Midbrain (tissue), 1 donor: ENCODE data around the gene L3MBTL3.

Experiments
- DNase-seq: peaks from one replicate; lab custom pipeline; 2025; lab: John Stamatoyannopoulos, UW

L3MBTL3 gene

DNA sequence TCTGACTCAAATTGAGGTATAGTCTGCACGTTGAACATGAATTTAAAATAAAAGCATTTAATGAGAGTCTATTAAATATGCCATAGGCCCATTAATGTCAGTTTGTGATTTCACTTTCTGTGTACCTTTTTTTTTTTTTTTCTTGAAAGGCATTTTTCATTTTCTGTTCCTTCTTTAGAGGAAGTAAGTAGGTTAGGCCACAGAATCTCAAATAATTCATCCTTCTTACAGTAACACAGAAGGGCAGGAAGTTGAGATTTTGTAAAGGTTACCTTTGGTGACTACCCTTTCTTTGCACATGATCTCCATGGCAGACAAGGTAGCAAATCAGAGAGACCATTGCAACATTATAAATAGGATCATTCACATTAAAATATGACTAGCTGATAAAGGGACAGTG lies 9.6 kb downstream of the L3MBTL3 start:
- DNase-seq, result no peak

DNA sequence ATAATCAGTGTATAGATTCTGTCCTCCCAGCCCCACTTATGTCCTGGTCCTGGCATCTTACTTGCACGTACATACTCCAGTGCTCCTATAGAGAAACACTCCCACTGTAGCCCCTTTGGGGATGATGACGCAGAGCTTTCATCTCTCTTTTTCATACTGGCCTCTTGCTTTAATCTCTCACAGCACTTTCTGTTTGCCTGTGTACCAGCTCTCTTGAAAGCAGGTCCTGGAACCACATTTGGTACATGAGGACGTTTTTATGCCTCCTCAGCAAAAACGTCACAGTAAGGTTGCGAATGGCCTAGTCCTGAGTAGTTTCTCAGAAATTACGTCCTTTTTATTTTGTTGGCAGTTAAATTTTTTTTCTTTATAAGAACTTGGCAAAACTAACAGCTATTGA lies 10.8 kb downstream of the L3MBTL3 start:
- DNase-seq, result no peak

DNA sequence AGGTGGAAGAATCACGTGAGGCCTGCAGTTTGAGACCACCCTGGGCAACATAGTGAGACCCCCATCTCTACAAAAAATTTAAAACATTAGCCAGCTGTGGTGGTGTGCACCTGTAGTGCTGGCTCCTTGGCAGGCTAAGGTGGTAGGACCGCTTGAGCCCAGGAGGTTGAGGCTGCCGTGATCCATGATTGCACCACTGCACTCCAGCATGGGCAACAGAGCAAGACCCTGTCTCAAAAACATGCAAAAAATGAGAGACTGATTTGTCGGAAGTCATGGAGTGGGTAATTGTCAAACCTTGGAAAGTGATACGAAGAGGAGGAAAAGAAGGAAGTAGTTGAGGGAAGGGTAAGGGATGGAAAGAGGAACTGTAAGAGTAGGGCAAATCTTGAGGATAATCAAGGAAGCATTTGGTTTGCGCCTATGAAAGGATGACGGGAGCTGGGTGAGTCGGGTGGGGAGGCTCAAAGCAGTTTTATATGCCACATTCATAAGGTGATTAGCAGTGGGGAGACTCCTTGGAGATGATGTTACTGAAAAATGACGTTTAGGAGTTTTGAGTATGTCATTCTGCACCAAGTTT lies 14.5 kb downstream of the L3MBTL3 start:
- no peak for DNase-seq

DNA sequence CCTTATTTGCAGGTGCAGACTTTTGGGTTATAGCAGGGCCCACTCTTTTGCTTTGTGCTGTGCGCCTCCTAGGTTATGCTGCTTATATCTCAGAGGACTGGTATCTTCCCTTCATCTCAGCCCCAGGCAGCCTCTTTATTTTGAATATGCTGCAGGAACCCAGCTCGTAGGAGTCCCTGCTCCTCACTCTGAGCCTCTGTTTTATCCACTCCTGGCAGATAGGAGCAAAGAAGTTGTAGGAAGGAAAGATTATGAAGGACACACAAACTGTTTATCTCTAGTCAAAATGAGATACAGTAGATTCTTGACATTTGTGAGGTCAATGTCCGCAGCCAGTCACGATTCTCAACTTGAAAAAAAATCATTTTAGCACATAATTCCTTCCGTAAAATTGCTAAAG lies 15.6 kb downstream of the L3MBTL3 start:
- no peak for DNase-seq

DNA sequence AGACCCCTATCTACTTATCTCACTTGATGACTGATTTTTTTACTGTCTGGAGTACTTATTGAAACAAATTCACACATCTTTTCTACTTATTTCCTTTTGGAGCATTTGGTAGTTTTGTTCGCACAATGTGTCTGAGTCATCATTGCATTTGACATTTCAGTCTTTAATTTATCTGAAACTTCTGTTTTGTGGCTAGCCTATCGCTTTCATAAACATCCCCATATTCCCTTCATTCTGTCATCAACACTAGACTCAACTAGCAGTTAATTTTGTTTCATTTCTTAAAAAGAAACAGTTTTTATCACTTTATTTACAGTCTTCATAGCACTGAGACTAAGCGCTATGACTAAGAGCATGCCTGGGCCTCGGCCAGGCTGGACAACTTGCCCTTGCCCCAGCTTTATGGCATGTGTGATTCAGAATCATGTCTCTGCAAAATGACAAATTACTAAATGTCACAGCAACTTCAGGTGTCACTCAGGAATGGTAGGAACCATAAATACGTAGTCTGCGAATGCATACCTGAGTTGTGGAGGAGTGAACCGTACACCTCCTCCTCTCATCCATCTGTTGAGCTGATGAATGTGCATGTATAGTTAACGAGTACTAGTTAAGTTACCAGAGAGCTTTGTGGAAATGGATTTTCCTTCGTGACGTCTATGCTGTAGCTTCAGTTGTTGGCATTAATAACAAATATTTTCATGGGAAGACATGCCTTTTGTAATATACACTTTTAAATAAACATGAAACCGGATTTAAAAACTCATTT lies 16.2 kb downstream of the L3MBTL3 start:
- DNase-seq, result no peak

DNA sequence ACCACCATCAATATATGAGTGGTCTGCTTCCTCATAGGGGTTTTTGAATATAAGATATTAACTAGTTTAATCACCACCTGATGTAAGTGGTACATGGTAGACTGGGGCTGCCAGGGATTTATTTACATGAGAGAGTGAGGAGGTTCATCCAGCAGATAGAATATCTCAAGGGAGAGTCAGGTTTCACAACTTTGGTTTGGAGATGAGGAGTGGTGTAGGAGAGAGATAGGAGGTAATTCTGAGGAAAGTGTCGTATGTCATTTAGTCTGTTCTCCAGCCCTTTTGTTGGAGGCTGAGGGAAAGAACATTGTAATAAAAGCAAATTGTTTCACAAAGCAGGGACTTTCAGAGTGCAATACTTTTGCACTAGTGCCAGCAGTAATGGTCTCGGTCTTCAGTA lies 16.8 kb downstream of the L3MBTL3 start:
- DNase-seq, result no peak

DNA sequence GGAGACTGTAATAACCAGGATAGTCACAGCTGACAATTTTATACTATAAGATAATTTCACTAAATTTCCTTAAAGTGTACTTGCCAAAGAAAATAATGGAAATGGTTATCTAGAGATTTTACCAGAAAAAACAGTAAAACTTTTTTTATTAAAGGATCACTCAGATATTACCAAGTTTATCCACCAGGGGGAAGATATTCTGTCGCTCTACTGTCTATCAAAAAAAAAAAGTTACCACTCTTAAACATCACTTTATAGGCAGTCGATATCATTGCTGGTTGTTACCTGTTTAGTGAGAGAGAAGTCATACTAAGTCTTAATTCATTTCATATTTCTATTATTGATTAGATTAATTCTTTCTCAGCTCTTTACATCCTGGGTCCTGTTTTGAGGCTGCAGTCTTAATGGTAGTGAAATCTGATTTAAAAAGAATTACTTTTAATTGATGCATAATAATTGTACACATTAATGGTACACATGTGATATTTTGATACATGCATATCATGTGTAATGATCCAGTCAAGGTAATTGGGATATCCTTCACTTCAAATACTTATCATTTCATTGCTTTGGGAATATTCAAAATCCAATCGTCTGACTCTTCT lies 18.9 kb downstream of the L3MBTL3 start:
- no peak for DNase-seq

DNA sequence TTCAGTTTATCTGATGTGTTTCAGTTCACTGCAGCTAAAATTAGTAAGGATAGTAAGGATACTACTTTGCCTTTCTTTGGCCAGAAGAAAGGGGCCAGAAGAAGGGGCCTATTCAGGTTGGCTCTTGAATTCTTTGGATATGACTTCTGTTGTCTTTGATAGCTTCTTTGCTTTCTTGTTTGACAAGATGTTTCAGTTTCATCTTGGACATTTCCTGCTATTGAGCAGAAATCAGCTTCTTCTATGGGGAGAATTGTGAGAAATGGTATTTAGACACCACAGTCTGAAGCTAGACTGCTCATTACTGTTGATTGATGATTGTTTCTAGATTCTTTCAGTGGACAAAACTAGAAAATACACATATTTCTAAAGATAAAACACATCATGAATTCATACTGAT lies 23.2 kb downstream of the L3MBTL3 start:
- DNase-seq, result no peak

DNA sequence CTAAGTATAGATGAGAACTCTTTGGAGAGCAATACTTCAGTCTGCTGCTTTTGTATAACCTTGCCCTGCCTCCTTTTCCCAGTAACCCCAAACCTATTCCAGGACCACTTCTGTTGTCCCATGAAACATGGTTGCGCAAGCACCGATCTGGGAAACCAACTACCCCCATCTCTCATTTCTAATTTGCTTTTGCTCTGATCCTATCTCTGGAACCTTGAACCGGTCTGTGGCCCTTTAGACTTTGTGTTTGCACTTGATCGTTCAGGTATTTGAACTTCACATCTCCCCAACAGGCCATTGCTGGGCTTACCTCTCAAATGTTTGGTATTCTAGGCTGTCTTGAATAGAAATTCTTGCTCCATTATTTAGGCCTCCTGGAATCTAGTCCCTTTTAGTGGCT lies 25.0 kb downstream of the L3MBTL3 start:
- DNase-seq, result no peak

DNA sequence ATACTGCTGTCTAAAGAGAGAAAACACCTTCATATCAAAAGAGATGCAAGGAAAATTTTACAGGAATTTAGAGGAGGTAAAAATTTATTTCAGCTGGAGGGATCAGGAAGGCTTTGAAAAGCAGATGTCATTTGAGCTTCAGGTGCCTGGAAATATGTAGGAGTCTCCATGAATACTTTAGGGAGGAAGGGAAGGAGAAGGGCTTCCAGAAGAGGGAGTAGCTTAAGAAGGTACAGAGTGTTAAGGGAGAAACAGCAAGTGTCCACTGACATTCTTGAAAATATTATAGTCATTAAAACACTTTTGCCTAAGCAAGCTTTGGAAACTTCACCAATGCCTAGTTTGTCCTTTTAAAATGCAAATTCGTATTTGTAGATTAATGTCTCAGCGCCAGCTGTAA lies 27.2 kb downstream of the L3MBTL3 start:
- DNase-seq, result no peak

DNA sequence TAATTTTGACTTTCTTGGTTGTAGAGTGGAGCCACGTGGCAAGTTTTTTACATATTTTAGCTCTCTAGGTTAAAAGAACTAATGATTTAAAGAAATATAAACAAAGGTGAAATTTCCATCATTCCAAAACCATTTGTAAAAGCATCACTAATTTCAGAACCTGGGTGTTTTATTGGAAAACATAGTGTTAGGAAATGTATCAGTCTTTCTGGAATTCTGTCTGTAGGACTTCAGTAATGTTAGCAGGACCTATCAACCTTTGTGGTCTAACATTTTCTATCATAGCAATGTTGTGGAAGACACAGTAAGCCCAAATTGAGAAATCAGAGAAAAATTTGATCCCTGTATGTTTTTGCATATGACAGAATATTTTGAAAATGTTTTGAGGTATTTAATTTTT lies 28.3 kb downstream of the L3MBTL3 start:
- DNase-seq, result no peak

DNA sequence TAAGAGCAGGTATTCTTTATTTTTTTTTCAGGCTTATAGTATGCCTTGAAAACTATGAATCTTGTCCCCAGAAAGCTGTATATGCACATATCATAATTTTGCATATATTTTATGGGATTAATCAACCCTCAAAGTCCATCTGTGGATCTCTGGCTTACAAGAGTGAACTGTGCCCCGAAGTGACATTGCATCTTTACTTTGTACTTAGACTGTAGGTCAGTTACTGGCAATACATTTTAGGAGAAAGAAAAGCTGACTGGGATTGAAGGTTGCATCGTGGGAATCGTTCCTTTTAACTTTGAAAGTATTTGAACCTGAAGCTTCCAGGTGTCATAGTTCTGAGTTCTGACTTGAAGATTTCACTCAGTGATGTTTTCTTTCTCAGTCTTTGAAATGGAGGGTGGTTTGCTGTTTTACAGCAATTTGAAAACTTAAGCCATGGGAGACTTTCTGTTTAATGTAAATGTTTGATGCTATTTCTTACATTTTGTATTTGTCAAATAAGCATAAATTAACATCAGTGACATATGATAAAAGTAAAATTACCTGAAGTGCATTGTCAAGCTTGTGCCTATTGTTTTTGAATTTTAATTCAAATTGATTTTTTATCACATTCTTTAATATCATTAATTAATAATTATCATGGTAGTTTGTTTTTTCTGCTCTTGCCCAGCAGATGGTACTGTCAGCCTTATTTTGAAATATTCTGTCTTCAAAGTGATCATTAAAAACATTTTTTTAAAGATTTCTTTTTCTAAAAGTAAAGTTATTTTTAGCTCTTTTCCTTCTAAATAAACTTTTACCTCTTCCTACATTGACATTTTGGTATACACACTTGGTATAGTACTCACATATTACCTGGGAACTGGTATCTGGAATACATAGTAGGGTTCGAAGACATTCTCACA lies 29.0 kb downstream of the L3MBTL3 start:
- DNase-seq, result no peak

DNA sequence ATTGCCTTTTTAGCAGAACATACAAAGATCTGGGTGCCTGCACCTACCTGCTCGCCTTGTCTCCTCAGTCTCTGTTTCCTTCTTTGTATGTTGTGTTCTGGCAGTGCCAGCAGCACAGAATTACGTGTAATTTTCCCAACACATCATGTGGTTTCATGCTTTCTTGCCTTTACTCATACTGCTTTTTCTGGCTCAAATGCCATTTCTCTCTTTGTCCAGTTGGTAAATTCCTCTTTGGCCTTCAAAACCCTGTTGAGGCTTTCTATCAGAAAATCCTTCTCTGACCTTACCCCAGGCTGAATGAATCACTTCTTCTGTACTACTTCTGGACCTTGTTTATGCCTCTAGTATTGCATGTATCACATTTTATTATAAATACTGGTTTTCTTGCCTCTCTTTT lies 31.8 kb downstream of the L3MBTL3 start:
- no peak for DNase-seq

DNA sequence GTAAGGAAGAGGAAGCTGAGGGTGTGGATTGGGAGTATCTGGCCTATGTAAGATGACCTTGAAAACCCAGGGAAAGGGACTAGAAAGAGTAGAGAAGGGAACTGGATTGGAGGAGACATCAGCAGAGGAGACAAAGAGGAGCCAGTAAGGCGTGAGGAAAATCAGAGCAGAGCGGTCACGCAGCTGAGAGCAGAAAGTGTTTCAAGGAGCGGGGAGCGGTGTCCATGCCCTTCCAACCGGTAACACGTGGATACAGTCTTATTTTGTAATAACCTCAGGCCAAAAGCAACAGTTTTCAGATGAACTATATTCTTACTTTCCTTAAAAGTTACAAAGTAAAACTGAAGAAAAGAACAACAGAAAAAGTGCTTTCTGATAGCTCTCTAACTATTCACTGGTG lies 36.3 kb downstream of the L3MBTL3 start:
- DNase-seq, result no peak

DNA sequence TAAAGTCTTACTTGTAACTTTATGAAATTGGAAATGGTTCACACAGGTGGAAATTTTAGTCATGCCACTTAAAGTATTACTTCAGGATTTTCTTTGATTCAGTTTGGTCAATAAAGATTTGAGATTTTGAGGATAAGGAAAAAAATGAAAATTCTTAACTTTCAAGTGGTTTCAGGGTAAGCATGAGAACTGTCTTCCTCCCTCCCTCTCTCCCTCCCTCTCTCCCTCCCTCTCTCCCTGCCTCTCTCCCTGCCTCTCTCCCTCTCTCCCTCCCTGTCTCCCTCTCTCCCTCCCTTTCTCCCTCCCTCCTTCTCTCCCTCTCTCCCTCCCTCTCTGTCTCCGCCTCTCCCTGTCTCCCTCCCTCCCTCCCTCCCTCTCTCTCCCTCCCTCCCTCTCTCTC lies 36.9 kb downstream of the L3MBTL3 start:
- DNase-seq, result no peak

DNA sequence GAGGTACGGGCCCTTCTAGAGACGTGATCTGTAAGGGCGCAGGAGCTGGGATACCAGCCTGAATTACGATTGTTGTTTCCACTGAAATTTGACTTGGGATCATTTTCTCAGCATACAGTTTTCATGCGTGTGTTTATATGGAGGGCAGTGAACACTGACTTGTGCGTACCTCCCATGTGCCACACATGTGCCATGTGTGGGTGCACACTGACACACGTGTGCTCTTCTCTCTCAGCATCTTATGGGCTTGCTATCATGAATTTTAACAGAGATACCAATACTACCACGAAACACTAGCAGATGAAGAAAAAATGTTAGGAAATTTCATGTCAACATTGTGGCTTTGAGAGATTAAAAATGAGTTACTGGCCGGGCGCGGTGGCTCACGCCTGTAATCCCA lies 39.1 kb downstream of the L3MBTL3 start:
- DNase-seq, result no peak

DNA sequence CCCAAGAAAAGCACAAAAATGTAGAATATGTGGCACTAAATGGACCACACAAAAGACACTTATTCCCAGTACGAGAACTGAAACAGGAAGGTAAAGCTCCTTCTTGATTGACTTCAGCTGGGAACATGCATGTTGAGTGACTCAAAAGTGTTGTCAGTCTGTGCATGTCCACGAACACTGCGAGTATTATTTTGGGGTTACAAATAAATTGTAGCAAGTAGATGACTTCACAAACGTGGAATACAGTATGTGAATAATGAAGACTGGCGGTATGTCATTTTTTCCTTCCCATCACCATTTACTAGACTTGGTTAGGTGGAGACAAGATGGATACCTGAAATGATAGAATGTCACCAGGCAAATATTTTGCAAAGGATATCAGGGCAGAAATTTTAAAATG lies 45.4 kb downstream of the L3MBTL3 start:
- DNase-seq, result no peak

DNA sequence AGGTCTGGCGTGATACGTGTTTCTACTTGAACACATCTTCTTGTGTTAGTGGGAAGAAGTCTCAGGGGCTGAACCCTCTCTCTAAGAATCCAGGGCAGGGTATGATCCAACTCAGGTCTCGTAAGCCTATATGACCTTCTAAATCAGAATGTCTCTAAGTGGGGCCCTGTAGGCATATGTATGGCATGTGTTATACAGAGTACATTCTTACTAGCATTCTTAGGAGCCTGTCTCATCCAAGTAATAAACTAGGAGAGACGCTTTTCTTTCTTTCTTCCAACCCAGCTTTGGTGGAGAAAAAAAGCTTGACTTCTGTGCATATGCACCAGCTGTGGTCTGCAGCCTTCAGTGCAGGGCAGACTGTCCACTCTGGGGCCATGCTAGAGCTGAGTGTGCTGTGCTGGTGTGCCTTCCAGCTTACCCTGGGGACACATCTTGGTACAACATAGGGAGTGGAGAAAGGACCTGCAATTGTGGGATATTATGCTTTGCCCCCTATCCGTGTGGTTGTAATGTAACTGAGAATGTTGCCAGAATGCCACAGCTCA lies 47.3 kb downstream of the L3MBTL3 start:
- no peak for DNase-seq

DNA sequence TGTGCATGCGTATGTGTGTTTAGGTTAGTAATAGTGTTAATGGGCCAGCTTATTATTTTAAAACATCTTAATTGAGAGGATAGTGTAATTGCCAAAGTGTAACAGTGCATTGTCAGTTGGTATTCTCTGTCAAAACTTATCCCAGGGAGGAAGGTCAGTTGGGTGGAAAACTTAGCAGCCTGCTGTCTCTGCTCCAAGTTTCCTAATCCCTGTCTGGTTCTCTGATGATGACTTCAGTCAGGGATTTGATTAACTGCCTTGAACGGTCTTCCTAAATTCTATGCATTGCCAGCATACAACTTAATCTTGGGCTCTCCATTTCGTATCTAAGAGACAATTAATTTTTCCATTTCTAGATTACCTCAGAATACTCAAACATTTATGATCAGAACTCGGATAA lies 51.1 kb downstream of the L3MBTL3 start:
- no peak for DNase-seq

DNA sequence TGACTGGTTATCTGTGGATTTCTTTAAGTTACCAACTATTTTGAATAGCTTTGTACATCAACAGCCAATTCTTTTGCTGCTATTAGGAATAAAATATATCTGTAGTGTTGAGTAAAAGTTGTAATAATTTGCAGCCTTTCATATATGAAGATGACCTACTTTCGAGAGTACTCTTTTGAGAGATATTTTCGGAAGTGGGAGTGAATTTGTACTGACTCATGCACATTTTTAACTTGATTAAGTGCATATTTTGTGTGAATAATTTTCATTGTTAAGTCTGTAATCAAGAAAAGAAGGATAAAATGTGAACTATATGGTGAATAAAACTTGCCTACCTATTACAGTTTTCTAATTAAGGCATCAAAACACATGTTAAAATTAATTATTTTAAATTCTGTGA lies 51.9 kb downstream of the L3MBTL3 start:
- no peak for DNase-seq

DNA sequence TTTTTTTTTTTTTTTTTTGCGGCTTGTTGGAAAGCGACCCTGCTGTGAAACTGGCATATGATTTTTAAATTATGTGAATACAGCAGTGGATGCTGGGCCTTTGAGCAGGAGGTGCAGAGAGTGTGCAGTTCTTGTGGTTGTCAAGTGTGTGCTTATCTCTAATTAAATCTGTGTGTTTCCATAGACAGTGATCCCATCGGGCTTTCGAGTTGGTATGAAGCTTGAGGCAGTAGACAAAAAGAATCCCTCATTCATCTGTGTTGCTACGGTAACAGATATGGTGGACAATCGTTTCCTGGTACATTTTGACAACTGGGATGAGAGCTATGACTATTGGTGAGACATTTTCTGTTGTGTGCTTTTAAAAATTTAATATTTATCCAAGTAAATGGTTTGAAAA lies 52.4 kb downstream of the L3MBTL3 start:
- DNase-seq, result no peak

DNA sequence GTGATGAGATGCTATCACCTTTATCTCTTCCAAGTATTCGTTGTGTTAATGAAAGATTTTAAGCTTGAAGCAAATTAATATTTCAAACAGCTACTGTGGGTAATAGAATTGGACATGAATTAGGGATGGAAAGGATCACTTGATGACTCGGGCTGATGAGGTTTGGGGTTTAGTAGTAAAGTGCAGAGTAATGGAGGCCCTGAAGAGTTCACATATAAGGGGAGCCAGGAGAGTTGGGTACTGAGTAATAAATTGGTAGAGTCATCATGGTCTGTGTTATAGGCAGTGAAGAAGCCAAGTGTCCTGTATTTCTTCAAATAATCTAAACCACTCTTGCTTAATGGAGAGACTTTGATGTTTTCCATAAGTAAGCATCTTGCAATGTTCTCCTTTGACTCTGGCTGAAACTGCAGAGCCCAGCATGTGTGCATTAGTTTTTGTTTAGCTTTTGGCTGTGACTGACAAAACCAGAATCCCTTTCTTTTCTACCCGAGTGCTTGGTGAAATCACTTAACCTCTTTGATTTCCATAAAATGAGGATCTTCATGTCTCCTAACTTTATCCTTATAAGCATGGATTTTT lies 57.6 kb downstream of the L3MBTL3 start:
- no peak for DNase-seq
